PC-9 (cell line): ENCODE data around the gene GOLPH3L. TPM values are rescaled to one million over a fixed set of nuclear protein-coding genes. Genes with fewer than 3 reads are reported as not detected.
"Not testable (repeated sequence)": the region's sequence is repeated elsewhere in the genome, so short reads cannot be mapped to it uniquely, and the experiment has no call there.

ENCODE experiments used
- BruUV-seq: library from RNA; stranded (reverse); fragments of 400-500 nt; replicated peaks from 2 replicates; lab custom pipeline; 2021; lab: Mats Ljungman, UMichigan
- CTCF ChIA-PET: fragments of 300-600 bp; sonication (Branson Sonifier 250); formaldehyde crosslinking; loops from one replicate; lab custom pipeline; 2022; ENCODE audit warnings: antibody characterized with exemption; lab: Charles Lee
- POLR2A ChIA-PET: fragments of 300-600 bp; sonication (Branson Sonifier 250); formaldehyde crosslinking; loops from one replicate; lab custom pipeline; 2022; ENCODE audit warnings: antibody characterized with exemption; ENCODE audit not compliant: unreplicated experiment; lab: Charles Lee
- DNase-seq, 2 experiments: peaks; one replicate each; pipeline versions ENCODE4 v3.0.0 to v3.0.0-alpha.2; 2015 to 2022; ENCODE audit warnings: mixed read lengths in 1 of 2
- H2AFZ ChIP-seq: fragments of 200-600 bp; sonication (generic); 2 replicates; pipeline ENCODE4 v1.8.1; 2017; ENCODE audit warnings: antibody characterized with exemption
- H3F3A ChIP-seq: fragments of 200-600 bp; sonication (generic); 2 replicates; pipeline ENCODE4 v1.8.1; 2017; ENCODE audit warnings: antibody characterized with exemption, mild to moderate bottlenecking, low read depth; ENCODE audit not compliant: insufficient read depth
- H3K27ac ChIP-seq: fragments of 200-600 bp; sonication (generic); 2 replicates; pipeline ENCODE4 v1.6.1; 2016; ENCODE audit warnings: mixed run types
- H3K27me3 ChIP-seq: fragments of 200-600 bp; sonication (generic); 2 replicates; pipeline ENCODE4 v1.6.1; 2016; ENCODE audit warnings: low read depth, mixed run types; ENCODE audit not compliant: insufficient read depth
- H3K36me3 ChIP-seq: fragments of 200-600 bp; sonication (generic); 2 replicates; pipeline ENCODE4 v1.6.1; 2016; ENCODE audit warnings: low read depth, mixed run types
- H3K4me1 ChIP-seq: fragments of 200-600 bp; sonication (generic); replicated peaks from 2 replicates; pipeline ENCODE4 v1.6.1; 2016; ENCODE audit warnings: mixed run types; ENCODE audit not compliant: insufficient read depth
- H3K4me2 ChIP-seq: fragments of 200-600 bp; sonication (generic); 2 replicates; pipeline ENCODE4 v1.6.1; 2017; ENCODE audit warnings: mixed run types
- H3K4me3 ChIP-seq: fragments of 200-600 bp; sonication (generic); 2 replicates; pipeline ENCODE4 v1.6.1; 2016; ENCODE audit warnings: mixed run types
- H3K79me2 ChIP-seq: fragments of 200-600 bp; sonication (generic); 2 replicates; pipeline ENCODE4 v1.6.1; 2017; ENCODE audit warnings: low read depth, mixed run types
- H3K9me2 ChIP-seq: fragments of 200-600 bp; sonication (generic); 2 replicates; pipeline ENCODE4 v1.8.1; 2017; ENCODE audit warnings: mild to moderate bottlenecking; ENCODE audit not compliant: insufficient read depth
- H3K9me3 ChIP-seq: fragments of 200-600 bp; sonication (generic); 2 replicates; pipeline ENCODE4 v1.8.1; 2016; ENCODE audit warnings: low read depth; ENCODE audit not compliant: insufficient read depth
- H4K20me1 ChIP-seq: fragments of 200-600 bp; sonication (generic); 2 replicates; pipeline ENCODE4 v1.8.1; 2017; ENCODE audit not compliant: insufficient read depth
- CTCF ChIP-seq: fragments of 200-600 bp; sonication (generic); conservative IDR thresholded peaks from 2 replicates; pipeline ENCODE4 v1.6.1; 2017; ENCODE audit warnings: mixed run types, antibody characterized with exemption, mild to moderate bottlenecking, moderate library complexity
- EZH2 ChIP-seq: fragments of 200-600 bp; sonication (generic); IDR thresholded peaks from 2 replicates; pipeline ENCODE4 v1.8.0; 2017; ENCODE audit warnings: antibody characterized with exemption, low read depth
- intact Hi-C: fragments of 100-400 bp; cut with micrococcal nuclease; formaldehyde crosslinking; loops from one replicate; pipeline ENCODE4 v1.10.0; 2022; ENCODE audit not compliant: unreplicated experiment
- total RNA-seq: library from RNA; stranded (reverse); gene quantifications from 2 replicates; pipeline ENCODE4 v1.2.3, GENCODE V29; 2021

The GOLPH3L gene
- total RNA-seq, 1 experiment from 2014 or later = 52.7 TPM

- H3F3A ChIP-seq, H3K4me2 ChIP-seq, CTCF ChIA-PET, H3K79me2 ChIP-seq, H3K36me3 ChIP-seq, H3K9me2 ChIP-seq, intact Hi-C loops, H3K27ac ChIP-seq, DNase-seq, H3K4me1 ChIP-seq, H2AFZ ChIP-seq, H3K4me3 ChIP-seq, H3K27me3 ChIP-seq, BruUV-seq, POLR2A ChIA-PET, H4K20me1 ChIP-seq, H3K9me3 ChIP-seq: not testable (repeated sequence)
These were observed 61.9 kb downstream of the GOLPH3L start for GRCh38 chr1:150634839-150635622.

- H3K9me3 ChIP-seq = no peaks in the 10 kb centered on the region
- peak within 1 kb of the TSS; percentile 96 for H3K4me3 ChIP-seq
- H3K9me2 ChIP-seq = no peaks in the 10 kb centered on the region
- no peak for TF ChIP-seq EZH2
- TF ChIP-seq CTCF = no peak
- CTCF ChIA-PET = interaction anchor here (0.5 to 1.5 kb wide), 2 partner anchors 68 to 145 kb away, joined by 4 read pairs; no protein-coding TSS in a partner anchor
- peak; percentile 95 to 97 for DNase-seq
- H3K4me1 ChIP-seq = peaks cover 49% of the 10 kb centered on the region
- peak within 1 kb of the TSS; percentile 98 for H3K4me2 ChIP-seq
- H2AFZ ChIP-seq = peak within 1 kb of the TSS; percentile 79
- H3F3A ChIP-seq = peaks cover 32% of the 10 kb centered on the region
- H3K27ac ChIP-seq = peak within 1 kb of the TSS; percentile 76
- intact Hi-C loops = loop anchor here (1.0 to 10.0 kb wide), 6 partner anchors 18 to 345 kb away; partner anchors contain the start of genes CERS2 and CIART
- H3K36me3 ChIP-seq = peaks cover 29% of the 10 kb centered on the region
- H4K20me1 ChIP-seq = no peaks in the 10 kb centered on the region
- peaks cover 45% of the 10 kb centered on the region for H3K79me2 ChIP-seq
- H3K27me3 ChIP-seq = no peaks in the 10 kb centered on the region
- POLR2A ChIA-PET = interaction anchor here (0.5 to 2.7 kb wide), 15 partner anchors 9 to 865 kb away, joined by 3 to 34 read pairs (median 5); partner anchors contain the start of genes ADAMTSL4, CTXND2, GOLPH3L and MCL1
- no TSS peak for BruUV-seq
These were observed 67.6 kb downstream of the GOLPH3L start, which contains the start of gene ENSA for GRCh38 chr1:150629115-150629928. ENSA (minus strand) TSS chr1:150629612; CDS start chr1:150629470, 142 bp downstream.

- H3K4me2 ChIP-seq = peak overlapping the region; percentile 98
- H3K27me3 ChIP-seq = no peaks in the 10 kb centered on the region
- peaks cover 29% of the 10 kb centered on the region for H3K36me3 ChIP-seq
- H3K4me3 ChIP-seq = peak overlapping the region; percentile 96
- CTCF ChIA-PET = interaction anchor here (1.5 kb wide), 1 partner anchor 68 kb away, joined by 4 read pairs; no protein-coding TSS in a partner anchor
- DNase-seq = no peak
- peaks cover 45% of the 10 kb centered on the region for H3K79me2 ChIP-seq
- no peak for TF ChIP-seq CTCF
- no peak for TF ChIP-seq EZH2
- BruUV-seq = TSS peak; percentile 29
- intact Hi-C loops = loop anchor here (1.0 to 10.0 kb wide), 6 partner anchors 17 to 346 kb away; partner anchors contain the start of genes CERS2 and CIART
- no peaks in the 10 kb centered on the region for H4K20me1 ChIP-seq
- peaks cover 54% of the 10 kb centered on the region for H3K4me1 ChIP-seq
- no peaks in the 10 kb centered on the region for H3K9me3 ChIP-seq
- no peaks in the 10 kb centered on the region for H3K9me2 ChIP-seq
- POLR2A ChIA-PET = interaction anchor here (0.9 to 2.7 kb wide), 4 partner anchors 49 to 68 kb away, joined by 3 to 34 read pairs (median 10); partner anchors contain the start of genes GOLPH3L and MCL1
- H3K27ac ChIP-seq = peak overlapping the region; percentile 76
- no peak overlapping the region; the same call in 1 of the 2 replicates for H2AFZ ChIP-seq
- peaks cover 36% of the 10 kb centered on the region for H3F3A ChIP-seq
These were observed 68.2 kb downstream of the GOLPH3L start for GRCh38 chr1:150628766-150629114.
